ENCODE measurements around the gene RAD51B.
"Not testable (repeated sequence)": the region's sequence is repeated elsewhere in the genome, so short reads cannot be mapped to it uniquely, and the experiment has no call there.

RAD51B gene

DNA sequence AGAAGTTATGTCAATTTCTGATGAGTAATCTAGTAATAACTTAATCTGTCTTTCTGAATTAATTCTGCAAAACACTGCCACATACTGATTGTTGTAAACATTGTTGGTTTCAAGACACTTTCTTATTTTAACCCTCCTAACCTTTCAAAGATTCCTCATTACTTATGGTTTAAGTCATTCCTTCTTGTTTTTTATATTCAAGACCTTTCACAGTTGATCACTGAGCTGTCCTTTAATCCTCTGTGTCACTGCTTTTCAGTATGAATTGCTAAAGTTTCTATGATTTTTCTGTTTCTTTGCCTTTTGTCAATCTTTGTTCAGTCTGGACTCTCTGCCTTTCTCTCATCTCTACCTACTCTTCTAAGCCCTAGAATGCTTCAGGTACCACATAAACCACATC lies 164.7 kb downstream of the RAD51B start:
- TF ChIP-seq, protein P1, sequence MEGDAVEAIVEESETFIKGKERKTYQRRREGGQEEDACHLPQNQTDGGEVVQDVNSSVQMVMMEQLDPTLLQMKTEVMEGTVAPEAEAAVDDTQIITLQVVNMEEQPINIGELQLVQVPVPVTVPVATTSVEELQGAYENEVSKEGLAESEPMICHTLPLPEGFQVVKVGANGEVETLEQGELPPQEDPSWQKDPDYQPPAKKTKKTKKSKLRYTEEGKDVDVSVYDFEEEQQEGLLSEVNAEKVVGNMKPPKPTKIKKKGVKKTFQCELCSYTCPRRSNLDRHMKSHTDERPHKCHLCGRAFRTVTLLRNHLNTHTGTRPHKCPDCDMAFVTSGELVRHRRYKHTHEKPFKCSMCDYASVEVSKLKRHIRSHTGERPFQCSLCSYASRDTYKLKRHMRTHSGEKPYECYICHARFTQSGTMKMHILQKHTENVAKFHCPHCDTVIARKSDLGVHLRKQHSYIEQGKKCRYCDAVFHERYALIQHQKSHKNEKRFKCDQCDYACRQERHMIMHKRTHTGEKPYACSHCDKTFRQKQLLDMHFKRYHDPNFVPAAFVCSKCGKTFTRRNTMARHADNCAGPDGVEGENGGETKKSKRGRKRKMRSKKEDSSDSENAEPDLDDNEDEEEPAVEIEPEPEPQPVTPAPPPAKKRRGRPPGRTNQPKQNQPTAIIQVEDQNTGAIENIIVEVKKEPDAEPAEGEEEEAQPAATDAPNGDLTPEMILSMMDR (conservative IDR thresholded peaks at IDR 0.05; ENCODE audit: control insufficient read depth, insufficient read depth, low read depth, low read length): no peak
- H3K4me3 ChIP-seq (ENCODE audit: control insufficient read depth, low read depth, low read length): no peak overlapping the region
- no peak for DNase-seq (ENCODE audit: low read depth)

- peak; percentile 65 for DNase-seq (ENCODE audit: low read depth)
- TF ChIP-seq, protein P1 (conservative IDR thresholded peaks at IDR 0.05; ENCODE audit: control insufficient read depth, insufficient read depth, low read depth, low read length): no peak
- no peak overlapping the region for H3K4me3 ChIP-seq (ENCODE audit: control insufficient read depth, low read depth, low read length)
Measured at GRCh38 chr14:67986131-67986841, 166.7 kb downstream of the RAD51B start.

DNA sequence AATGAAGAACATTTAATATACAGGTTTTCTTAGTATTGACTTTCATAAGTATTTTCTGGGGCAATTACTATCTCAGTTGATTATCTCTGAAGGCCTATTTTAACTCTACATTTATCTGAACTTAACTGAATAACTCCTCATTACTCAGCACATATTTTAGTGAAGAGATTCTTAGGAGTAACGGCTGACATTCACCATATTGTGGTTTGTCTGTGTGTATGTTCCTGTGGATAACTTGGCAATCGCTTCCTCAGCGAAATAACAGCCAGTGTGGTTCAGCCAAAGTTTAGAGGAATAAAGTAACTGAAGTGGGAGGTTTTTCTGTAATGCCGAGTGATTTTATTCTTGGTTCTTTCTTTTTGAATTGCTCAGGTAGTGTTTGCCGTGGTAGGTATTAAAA lies 168.0 kb downstream of the RAD51B start:
- no peak overlapping the region for H3K4me3 ChIP-seq (ENCODE audit: control insufficient read depth, low read depth, low read length)
- peak; percentile 90 for DNase-seq (ENCODE audit: low read depth)
- TF ChIP-seq, protein P1 (conservative IDR thresholded peaks at IDR 0.05; ENCODE audit: control insufficient read depth, insufficient read depth, low read depth, low read length): no peak

GRCh38 chr14:67988210-67988609 lies 168.6 kb downstream of the RAD51B start:
- not testable (repeated sequence) for DNase-seq (ENCODE audit: low read depth); H3K4me3 ChIP-seq (ENCODE audit: control insufficient read depth, low read depth, low read length)

GRCh38 chr14:67990576-67990975 lies 171.0 kb downstream of the RAD51B start:
- TF ChIP-seq, protein P1 (conservative IDR thresholded peaks at IDR 0.05; ENCODE audit: control insufficient read depth, insufficient read depth, low read depth, low read length): no peak
- DNase-seq (ENCODE audit: low read depth): no peak
- no peak overlapping the region for H3K4me3 ChIP-seq (ENCODE audit: control insufficient read depth, low read depth, low read length)

- TF ChIP-seq, protein P1 (conservative IDR thresholded peaks at IDR 0.05; ENCODE audit: control insufficient read depth, insufficient read depth, low read depth, low read length): no peak
- no peak for DNase-seq (ENCODE audit: low read depth)
- H3K4me3 ChIP-seq (ENCODE audit: control insufficient read depth, low read depth, low read length): no peak overlapping the region
Measured at GRCh38 chr14:67994531-67994930, 175.0 kb downstream of the RAD51B start.

GRCh38 chr14:67996235-67996634 lies 176.7 kb downstream of the RAD51B start:
- TF ChIP-seq, protein P1 (conservative IDR thresholded peaks at IDR 0.05; ENCODE audit: control insufficient read depth, insufficient read depth, low read depth, low read length): no peak
- DNase-seq (ENCODE audit: low read depth): no peak

More at GRCh38 chr14:67996235-67996634, 176.7 kb downstream of the RAD51B start:
- H3K4me3 ChIP-seq (ENCODE audit: control insufficient read depth, low read depth, low read length): no peak overlapping the region

Measured in fibroblast of mammary gland (primary cell).